22Rv1 (cell line): ENCODE results near the gene PHB1.

Source experiments
- H3K27ac ChIP-seq: fragments of 450-650 bp; 2 replicates; pipeline ENCODE4 v1.5.1; 2017
- ZFX ChIP-seq: fragments of 450-650 bp; IDR thresholded peaks from 2 replicates; pipeline ENCODE4 v1.6.1; 2017; ENCODE audit warnings: antibody characterized with exemption, borderline replicate concordance
- TF ChIP-seq, protein P1 (sequence below): fragments of 450-650 bp; IDR thresholded peaks from 2 replicates; pipeline ENCODE4 v1.5.1; 2017; ENCODE audit warnings: mild to moderate bottlenecking

The PHB1 gene

DNA sequence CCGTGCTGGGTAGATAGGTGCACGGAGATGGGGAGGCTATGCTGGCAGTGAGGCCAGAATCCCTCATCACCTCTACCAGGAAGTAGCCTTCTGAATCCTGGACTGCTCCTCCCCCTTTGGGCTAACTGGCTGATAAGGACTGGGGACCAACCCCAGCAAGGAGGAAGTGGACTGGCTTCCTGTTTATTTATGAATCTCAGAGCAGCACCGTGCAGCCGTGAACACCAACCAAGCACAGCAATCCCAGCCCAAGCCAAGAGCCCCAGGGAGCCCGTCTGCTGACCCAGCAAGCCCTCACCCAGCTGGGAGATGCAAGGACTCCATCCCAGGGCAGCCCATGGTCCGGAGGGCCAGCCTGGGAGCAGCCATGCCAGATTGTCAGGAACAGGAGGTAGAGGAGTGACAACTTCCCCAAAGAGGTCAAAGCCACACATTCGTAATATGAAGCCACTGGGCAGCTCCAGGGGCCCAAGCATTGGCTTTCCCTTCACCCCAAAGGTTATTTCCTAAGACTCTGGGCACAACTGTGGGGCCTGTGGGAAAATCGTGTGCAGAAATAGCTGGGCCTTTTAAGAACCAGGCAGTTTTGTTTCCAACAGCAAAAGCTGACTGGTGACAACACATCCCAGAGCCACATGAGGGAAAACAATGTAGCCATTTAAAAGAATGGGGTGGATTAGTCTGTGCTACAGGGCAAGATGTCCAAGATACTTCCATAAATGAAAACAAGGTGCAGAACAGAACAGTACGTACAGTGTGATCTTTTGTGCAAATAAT is 23.9 kb downstream of the PHB1 start:
- TF ChIP-seq ZFX, result no peak
- TF ChIP-seq, protein P1, sequence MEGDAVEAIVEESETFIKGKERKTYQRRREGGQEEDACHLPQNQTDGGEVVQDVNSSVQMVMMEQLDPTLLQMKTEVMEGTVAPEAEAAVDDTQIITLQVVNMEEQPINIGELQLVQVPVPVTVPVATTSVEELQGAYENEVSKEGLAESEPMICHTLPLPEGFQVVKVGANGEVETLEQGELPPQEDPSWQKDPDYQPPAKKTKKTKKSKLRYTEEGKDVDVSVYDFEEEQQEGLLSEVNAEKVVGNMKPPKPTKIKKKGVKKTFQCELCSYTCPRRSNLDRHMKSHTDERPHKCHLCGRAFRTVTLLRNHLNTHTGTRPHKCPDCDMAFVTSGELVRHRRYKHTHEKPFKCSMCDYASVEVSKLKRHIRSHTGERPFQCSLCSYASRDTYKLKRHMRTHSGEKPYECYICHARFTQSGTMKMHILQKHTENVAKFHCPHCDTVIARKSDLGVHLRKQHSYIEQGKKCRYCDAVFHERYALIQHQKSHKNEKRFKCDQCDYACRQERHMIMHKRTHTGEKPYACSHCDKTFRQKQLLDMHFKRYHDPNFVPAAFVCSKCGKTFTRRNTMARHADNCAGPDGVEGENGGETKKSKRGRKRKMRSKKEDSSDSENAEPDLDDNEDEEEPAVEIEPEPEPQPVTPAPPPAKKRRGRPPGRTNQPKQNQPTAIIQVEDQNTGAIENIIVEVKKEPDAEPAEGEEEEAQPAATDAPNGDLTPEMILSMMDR, result no peak
- H3K27ac ChIP-seq, result peak overlapping the region; percentile 74

DNA sequence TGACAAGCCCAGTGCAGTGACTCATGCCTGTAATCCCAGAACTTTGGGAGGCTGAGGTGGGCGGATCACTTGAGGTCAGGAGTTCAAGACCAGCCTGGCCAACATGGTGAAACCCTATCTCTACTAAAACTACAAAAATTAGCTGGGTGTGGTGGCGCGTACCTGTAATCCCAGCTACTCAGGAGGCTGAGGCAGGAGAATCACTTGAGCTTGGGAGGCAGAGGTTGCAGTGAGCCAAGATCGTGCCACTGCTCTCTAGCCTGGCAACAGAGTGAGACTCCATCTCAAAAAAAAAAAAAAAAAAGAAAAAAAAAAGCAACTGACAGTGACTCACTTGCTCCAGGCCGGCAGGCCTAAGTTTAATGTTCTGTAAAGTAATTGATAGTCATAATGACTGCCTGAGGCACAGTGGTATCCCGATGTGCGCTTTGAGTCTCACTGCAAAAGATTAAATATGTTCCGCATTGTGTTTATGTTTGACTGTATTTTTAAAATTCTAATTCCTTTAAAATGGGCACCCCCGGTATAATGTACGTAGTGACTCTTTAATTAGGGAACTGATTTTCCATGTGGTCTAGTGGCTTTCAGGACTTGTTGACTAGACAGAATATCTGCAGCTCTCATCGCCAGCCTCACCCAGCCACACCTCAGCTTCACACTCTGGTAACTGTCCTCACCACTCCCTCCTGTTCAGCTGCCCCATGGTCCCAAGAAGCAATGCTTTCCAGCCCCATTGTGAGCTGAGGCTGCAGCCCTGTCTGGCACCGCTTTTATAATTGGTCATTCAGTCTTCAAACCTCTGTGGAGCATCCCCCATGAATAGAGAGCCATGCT is 25.0 kb downstream of the PHB1 start:
- peak overlapping the region; percentile 74 for H3K27ac ChIP-seq

GRCh38 chr17:49388692-49389513 is 25.8 kb downstream of the PHB1 start:
- TF ChIP-seq, protein P1, result no peak
- TF ChIP-seq ZFX, result no peak
- peak overlapping the region; percentile 74 for H3K27ac ChIP-seq

GRCh38 chr17:49388290-49388640 is 26.4 kb downstream of the PHB1 start:
- TF ChIP-seq ZFX, result no peak
- TF ChIP-seq, protein P1, result no peak
- no peak overlapping the region for H3K27ac ChIP-seq

DNA sequence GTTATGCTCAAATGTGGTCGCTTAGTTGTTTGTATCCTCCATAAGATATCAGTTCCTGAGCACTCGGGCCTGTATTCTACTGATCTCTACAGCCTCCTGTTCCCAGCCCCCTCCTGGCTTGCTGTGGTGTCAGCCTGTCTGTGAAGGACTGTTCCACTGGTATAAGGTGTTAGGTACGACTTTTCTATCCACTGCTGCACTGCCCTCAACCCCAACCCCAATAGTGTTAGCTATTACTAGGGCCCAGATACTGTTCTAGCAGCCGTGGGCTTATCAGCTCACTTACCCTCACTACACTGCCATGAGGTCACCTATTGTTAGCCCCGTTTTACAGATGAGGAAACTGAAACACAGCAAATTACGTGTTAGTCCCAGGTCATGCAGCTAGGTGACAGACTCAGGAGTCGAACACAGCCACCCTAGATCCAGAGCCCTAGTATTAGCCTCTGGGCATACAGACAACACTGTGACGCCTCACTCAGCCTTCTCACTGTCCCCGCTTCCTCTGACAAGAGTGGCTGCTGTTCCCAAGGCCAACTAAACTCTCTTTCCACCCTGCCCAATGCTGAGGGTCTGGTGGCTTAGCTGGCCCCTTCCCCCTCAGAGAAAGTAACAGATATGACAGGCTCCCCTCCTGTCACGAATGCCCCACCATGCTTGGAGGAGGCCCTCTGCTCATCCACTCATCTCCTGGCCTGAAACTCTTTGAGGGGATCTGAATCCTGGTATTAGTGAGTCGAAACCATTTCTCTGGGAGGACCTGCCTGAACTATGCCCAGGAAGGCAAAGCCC is 27.0 kb downstream of the PHB1 start:
- no peak for TF ChIP-seq ZFX
- TF ChIP-seq, protein P1, result no peak

GRCh38 chr17:49386373-49386772 is 28.3 kb downstream of the PHB1 start:
- H3K27ac ChIP-seq, result no peak overlapping the region
- no peak for TF ChIP-seq ZFX
- TF ChIP-seq, protein P1, result no peak

More for the DNA sequence above, 27.0 kb downstream of the PHB1 start:
- no peak overlapping the region for H3K27ac ChIP-seq

- no peak overlapping the region for H3K27ac ChIP-seq
- TF ChIP-seq, protein P1, result no peak
- TF ChIP-seq ZFX, result no peak
These were observed 29.7 kb downstream of the PHB1 start for GRCh38 chr17:49384951-49385350.
